HL-60 (cell line): ENCODE results near the gene RABGEF1.

Experiments used
- POLR2AphosphoS5 ChIP-seq: IDR thresholded peaks from 2 replicates; pipeline ENCODE4 v1.6.1; 2012; ENCODE audit warnings: low read depth
- TF ChIP-seq, protein P1 (sequence below): IDR thresholded peaks from one replicate; pipeline ENCODE4 v1.5.1; 2011; ENCODE audit warnings: low read length, control low read depth, inconsistent platforms; ENCODE audit not compliant: insufficient read depth

DNA sequence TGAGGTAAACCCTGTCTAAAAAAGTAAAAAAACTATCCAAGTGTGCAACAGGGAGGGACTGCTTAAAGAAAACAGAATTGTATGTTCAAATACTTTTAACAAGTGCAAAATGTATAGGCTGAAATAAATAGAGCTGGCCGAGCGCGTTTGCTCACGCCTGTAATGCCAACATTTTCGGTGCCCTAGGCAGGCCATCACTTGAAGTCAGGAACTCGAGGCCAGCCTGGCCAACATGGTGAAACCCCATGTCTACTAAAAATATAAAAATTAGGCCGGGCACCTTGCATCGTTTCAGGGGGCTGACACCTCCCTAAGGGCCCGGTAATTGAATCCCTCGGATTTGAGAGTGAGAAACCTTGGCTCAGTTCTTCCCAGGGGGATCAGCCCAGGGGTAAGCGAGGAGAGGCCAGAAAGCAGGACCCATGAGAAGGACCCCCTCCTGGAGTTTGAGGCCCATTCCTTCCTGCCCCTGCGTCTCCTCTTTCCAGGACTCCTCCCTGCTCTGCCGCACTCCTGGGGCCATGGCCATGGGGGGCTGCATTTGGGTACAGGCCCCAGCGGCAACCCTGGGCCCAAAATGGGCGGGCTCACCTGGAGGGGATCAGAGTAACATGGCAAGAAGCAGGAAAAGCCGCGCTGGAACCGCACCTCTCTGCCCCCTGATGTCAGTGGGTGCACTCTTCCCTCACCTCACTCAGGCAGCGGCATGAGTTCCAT lies 105.0 kb downstream of the RABGEF1 start:
- TF ChIP-seq, protein P1, sequence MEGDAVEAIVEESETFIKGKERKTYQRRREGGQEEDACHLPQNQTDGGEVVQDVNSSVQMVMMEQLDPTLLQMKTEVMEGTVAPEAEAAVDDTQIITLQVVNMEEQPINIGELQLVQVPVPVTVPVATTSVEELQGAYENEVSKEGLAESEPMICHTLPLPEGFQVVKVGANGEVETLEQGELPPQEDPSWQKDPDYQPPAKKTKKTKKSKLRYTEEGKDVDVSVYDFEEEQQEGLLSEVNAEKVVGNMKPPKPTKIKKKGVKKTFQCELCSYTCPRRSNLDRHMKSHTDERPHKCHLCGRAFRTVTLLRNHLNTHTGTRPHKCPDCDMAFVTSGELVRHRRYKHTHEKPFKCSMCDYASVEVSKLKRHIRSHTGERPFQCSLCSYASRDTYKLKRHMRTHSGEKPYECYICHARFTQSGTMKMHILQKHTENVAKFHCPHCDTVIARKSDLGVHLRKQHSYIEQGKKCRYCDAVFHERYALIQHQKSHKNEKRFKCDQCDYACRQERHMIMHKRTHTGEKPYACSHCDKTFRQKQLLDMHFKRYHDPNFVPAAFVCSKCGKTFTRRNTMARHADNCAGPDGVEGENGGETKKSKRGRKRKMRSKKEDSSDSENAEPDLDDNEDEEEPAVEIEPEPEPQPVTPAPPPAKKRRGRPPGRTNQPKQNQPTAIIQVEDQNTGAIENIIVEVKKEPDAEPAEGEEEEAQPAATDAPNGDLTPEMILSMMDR = no peak
- no peak for TF ChIP-seq POLR2AphosphoS5
